GM12878 (cell line): ENCODE data around the gene FCN2. TPM values are rescaled to one million over a fixed set of nuclear protein-coding genes. Genes with fewer than 3 reads are reported as not detected.
A peak's percentile ranks its signal among the peaks of the same experiment; 100 is the strongest.

ENCODE experiments used
- ASH2L ChIP-seq: fragments of 300-600, 200-600 bp; sonication (generic); IDR thresholded peaks from 2 replicates; pipeline ENCODE4 v1.6.1; 2017; ENCODE audit warnings: low read depth, mild to moderate bottlenecking, borderline replicate concordance
- BCL3 ChIP-seq: IDR thresholded peaks from 2 replicates; pipeline ENCODE4 v1.6.1; 2011; ENCODE audit warnings: borderline replicate concordance, low read depth, mild to moderate bottlenecking, moderate library complexity, low read length; ENCODE audit not compliant: insufficient read depth, poor library complexity, severe bottlenecking
- IRF4 ChIP-seq: IDR thresholded peaks from 2 replicates; pipeline ENCODE4 v1.6.1; 2011; ENCODE audit warnings: low read depth, low read length
- KLF5 ChIP-seq: fragments of 450-650 bp; IDR thresholded peaks from 2 replicates; pipeline ENCODE4 v1.6.1; 2014; ENCODE audit warnings: mild to moderate bottlenecking; ENCODE audit not compliant: partially characterized antibody
- POLR2A ChIP-seq: IDR thresholded peaks from 2 replicates; pipeline ENCODE4 v1.6.1; 2011; ENCODE audit warnings: low read depth, mild to moderate bottlenecking, low read length
- POLR2AphosphoS2 ChIP-seq: IDR thresholded peaks from 2 replicates; pipeline ENCODE4 v1.6.1; 2011; ENCODE audit warnings: low read depth, mild to moderate bottlenecking, low read length, improper control_type of control experiment, moderate library complexity
- SMC3 ChIP-seq: IDR thresholded peaks from 2 replicates; pipeline ENCODE4 v1.6.1; 2011; ENCODE audit warnings: low read length, improper control_type of control experiment, borderline replicate concordance
- SP1 ChIP-seq: IDR thresholded peaks from one replicate; pipeline ENCODE4 v1.6.1; 2011; ENCODE audit warnings: low read depth, low read length
- TCF7 ChIP-seq: IDR thresholded peaks from 2 replicates; pipeline ENCODE4 v1.6.1; 2014; ENCODE audit warnings: antibody characterized with exemption, borderline replicate concordance
- YBX1 ChIP-seq: fragments of 450-650 bp; IDR thresholded peaks from 2 replicates; pipeline ENCODE4 v1.6.1; 2016; ENCODE audit warnings: antibody characterized with exemption
- ZZZ3 ChIP-seq: IDR thresholded peaks from 2 replicates; pipeline ENCODE4 v1.6.1; 2011; ENCODE audit warnings: low read depth; ENCODE audit not compliant: control insufficient read depth, insufficient read length
- polyA plus RNA-seq, 11 experiments: library from polyadenylated mRNA; depleted of rRNA in 4 of 11; unstranded in 6 of 11; stranded (reverse) in 5 of 11; fragments of >200 nt; fragmentation: Nextera tagmentation in 4 of 11; fragmentation: Illumina TruSeq in 1 of 11; extraction: Ambion mirVana in 4 of 11; extraction: Trizol in 1 of 11; gene quantifications; 1 replicate in 1 of 11; 2 replicates in 10 of 11; pipeline versions ENCODE4 v1.2.1 to v1.2.3, GENCODE V29; 2011 to 2016; ENCODE audit warnings: inconsistent platforms in 2 of 11, missing spikeins in 2 of 11, low read depth in 1 of 11
- total RNA-seq, 4 experiments: library from RNA; depleted of rRNA in 3 of 4; stranded (reverse); fragments of >200 nt in 3 of 4; fragmentation: Illumina TruSeq in 1 of 4; extraction: Trizol in 1 of 4; gene quantifications; 2 replicates each; pipeline versions ENCODE4 v1.2.1 to v1.2.3, GENCODE V29; 2013 to 2021
- TF ChIP-seq, protein P1 (sequence below): IDR thresholded peaks from 2 replicates; pipeline ENCODE4 v1.6.1; 2011; ENCODE audit warnings: borderline replicate concordance, low read depth, mild to moderate bottlenecking, moderate library complexity, mixed read lengths, low read length; ENCODE audit not compliant: insufficient read depth; ENCODE audit errors: extremely low read length

FCN2 gene
- total and polyA plus RNA-seq, 10 of the 15 experiments (the other 5 are each of a cell fraction or from before 2014, with no cell fraction given): not detected

GRCh38 chr9:134858051-134858841, 22.4 kb upstream of the FCN2 start (continued):
- no peak for TF ChIP-seq ZZZ3
- peak; percentile 61 for TF ChIP-seq SMC3
- TF ChIP-seq TCF7: no peak
- TF ChIP-seq, protein P1, sequence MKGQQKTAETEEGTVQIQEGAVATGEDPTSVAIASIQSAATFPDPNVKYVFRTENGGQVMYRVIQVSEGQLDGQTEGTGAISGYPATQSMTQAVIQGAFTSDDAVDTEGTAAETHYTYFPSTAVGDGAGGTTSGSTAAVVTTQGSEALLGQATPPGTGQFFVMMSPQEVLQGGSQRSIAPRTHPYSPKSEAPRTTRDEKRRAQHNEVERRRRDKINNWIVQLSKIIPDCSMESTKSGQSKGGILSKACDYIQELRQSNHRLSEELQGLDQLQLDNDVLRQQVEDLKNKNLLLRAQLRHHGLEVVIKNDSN: no peak
- peak; percentile 96 for TF ChIP-seq ASH2L
- TF ChIP-seq BCL3: no peak
- peak; percentile 50 for TF ChIP-seq POLR2A
- TF ChIP-seq YBX1: no peak
- peak; percentile 61 for TF ChIP-seq SP1
- TF ChIP-seq KLF5: no peak
- TF ChIP-seq POLR2AphosphoS2: no peak
- TF ChIP-seq IRF4: peak; percentile 92
